HG03558 (cell line): ENCODE measurements around the gene NFATC1.

Source experiments
- ATAC-seq: cut with Tn5 transposase; IDR thresholded peaks from one replicate; pipeline ENCODE4 v1.9.1; 2021; ENCODE audit warnings: moderate number of reproducible peaks; ENCODE audit not compliant: unreplicated experiment; ENCODE audit errors: extremely low read depth

The NFATC1 gene

DNA sequence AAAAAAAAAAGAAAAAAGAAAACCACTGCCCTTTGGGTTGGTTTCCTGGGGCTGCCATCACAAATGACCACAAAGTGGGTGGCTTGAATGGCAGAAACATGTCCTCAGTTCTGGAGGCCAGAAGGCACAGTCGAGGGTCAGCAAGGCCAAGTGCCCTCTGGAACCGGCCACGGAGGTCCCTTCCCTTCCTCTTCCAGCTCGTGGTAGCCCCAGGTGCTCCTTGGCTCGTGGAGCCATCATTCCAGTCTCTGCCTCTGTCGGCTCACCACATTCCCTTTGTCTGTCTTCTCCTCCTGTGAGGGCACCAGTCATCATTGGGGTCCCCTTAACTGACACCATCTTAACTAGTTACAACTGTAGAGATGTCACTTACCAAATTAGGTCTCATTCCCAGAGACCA lies 8.5 kb upstream of the NFATC1 start:
- ATAC-seq = no peak

DNA sequence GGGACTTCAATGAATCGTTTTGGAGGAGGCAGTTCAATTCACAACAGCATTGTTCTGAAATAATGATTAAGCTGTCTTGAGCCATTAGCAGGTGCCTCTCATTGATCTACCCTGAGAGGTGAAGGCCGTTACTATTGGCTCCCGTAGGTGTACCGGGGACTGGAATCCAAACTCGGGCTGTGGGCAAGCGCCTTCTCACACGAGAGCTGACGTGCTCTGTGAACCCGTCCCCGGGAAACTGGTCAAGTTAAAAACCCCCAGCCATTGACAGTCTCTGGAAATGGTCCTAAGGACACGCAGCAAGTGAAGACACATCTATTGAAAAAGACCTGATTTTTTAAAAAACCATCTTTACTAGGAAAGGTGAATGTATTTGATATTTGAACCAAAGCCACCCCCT lies 8.1 kb upstream of the NFATC1 start:
- no peak for ATAC-seq

GRCh38 chr18:79388043-79388442 lies 7.7 kb upstream of the NFATC1 start:
- no peak for ATAC-seq

DNA sequence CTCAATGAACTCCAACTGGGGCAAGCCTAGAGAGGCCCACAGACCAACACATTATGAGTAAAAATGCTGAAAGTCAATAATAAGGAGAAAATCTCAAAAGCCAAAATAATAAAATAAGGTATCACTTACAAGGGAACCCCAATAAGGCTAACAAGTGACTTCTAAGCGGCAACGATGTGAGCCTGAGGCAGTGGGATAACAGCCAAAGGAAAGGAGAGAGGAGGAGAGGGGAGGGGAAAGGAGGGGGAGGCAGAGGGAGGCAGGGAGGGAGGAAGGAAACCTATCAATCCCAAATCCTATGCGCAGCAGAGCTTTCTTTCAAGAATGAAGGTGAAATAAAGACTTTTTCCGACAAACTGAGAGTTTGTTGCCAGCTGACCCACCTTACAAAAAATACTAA lies 6.0 kb upstream of the NFATC1 start:
- no peak for ATAC-seq

DNA sequence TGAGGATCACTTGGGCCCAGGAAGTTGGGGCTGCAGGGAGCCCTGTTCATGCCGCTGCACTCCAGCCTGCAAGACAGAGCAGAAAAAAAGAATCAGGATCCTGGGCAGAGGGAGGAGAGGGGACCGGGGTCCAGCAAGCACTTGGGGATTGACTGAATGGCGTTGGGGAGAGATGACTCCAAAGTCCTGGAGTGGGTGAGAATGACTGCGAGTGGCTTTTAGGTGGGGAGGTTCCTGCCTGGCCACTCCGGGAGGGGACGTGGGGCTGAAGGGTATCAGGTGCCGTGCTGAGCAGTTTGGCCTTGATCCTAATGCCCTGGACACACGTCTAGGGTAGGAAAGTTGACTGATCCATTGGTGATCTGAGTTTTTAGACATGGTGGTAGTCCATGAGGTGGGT lies 3.5 kb upstream of the NFATC1 start:
- no peak for ATAC-seq

DNA sequence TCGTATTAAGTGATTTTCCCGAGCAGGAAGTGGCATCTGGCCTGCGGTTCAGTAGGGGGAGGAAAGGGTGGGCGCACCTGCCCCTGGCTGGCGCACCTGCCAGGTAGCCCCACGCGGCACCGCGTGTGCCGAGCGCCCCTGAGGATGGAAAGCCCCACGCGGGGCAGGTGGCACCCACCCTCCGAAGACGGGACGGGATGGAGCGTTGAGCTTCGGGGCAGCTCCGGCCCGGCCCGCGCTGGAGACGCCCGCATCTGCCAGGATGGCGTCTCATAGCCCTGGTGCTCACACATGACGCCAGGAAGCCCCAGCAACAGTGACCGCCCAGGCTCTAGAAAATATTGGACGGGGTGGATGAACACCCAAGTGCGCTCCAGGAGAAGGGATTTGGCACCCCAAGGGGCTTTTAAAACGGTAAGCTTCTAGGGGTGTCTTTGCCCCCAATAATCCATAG lies 2.5 kb upstream of the NFATC1 start:
- no peak for ATAC-seq

GRCh38 chr18:79393635-79394533 lies 1.8 kb upstream of the NFATC1 start:
- ATAC-seq = no peak

- no peak for ATAC-seq
Observed at GRCh38 chr18:79394534-79395307, 1.0 kb upstream of the NFATC1 start.

- ATAC-seq = no peak
Observed at GRCh38 chr18:79395308-79395640, 456 bp upstream of the NFATC1 start.

GRCh38 chr18:79396431-79397246 lies 909 bp downstream of the NFATC1 start:
- no peak for ATAC-seq

- ATAC-seq = no peak
Observed at GRCh38 chr18:79397247-79397829, 1.6 kb downstream of the NFATC1 start.

GRCh38 chr18:79397830-79398761 lies 2.4 kb downstream of the NFATC1 start:
- ATAC-seq = no peak

GRCh38 chr18:79399275-79400081 lies 3.7 kb downstream of the NFATC1 start:
- ATAC-seq = no peak

GRCh38 chr18:79400091-79400590 lies 4.4 kb downstream of the NFATC1 start:
- no peak for ATAC-seq

DNA sequence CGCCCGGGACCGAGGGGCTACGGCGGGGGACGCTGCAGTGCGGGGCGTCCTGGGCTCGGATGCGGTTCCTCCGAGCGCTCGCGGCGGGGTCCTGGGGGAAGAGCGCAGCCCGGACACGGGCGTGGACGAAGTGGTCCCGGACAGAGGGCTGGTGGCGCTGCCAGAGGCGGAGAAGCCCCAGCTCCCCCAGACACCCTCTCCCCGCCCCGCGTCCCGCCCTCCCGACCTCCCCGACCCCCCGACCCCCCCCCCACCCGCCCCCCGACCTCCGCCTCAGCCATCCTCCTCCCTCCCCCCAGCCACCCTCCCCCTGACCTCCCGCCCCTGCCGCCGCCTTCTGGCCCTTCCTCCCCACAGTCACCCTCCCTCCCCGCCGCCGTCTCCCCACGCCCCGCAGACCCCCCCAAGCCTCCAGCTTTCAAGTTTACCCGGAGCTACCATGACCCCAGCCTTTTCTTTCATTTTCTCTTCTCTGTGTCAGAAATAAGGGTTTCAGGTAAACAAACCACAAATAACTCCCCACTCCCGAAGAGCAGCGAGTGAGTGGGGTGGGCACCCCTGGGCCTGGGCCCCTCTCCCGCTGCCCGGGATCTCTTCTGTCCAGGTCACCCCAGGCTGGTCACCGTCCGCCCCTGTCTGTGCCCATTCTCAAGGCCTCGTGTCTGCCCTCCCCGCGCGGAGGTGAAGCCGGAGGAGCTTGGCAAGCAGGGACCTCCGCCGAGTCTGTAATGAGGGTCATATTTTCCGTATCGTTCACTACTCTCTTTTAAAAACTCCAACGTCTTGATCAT lies 5.1 kb downstream of the NFATC1 start:
- ATAC-seq = no peak

- no peak for ATAC-seq
Observed at GRCh38 chr18:79401494-79402208, 5.9 kb downstream of the NFATC1 start.

GRCh38 chr18:79402209-79402576 lies 6.5 kb downstream of the NFATC1 start:
- ATAC-seq = no peak
